Bronchus fibroblast of lung (primary cell): ENCODE measurements around the gene CCNG2. TPM values are rescaled to one million over a fixed set of nuclear protein-coding genes. Genes with fewer than 3 reads are reported as not detected.

ENCODE experiments used
- total RNA-seq: library from RNA; depleted of rRNA; stranded (reverse); fragments of >200 nt; gene quantifications from 2 replicates; pipeline ENCODE4 v1.2.3, GENCODE V29; 2015

Gene CCNG2
- 6.4 and 8.2 TPM in 2 replicates for total RNA-seq

GRCh38 chr4:77156912-77157858 lies at the start of gene CCNG2:
TSS of gene CCNG2 (plus strand) at chr4:77157207. CDS start at chr4:77158533, 1,326 bp downstream.

Other genes with a start within 250 kb of the CCNG2 start
- gene SEPTIN11, start 207.5 kb upstream of the CCNG2 start, total RNA-seq = 150 and 341 TPM in 2 replicates
- gene CCNI, start 81.2 kb upstream of the CCNG2 start, total RNA-seq = 82.7 and 87.3 TPM in 2 replicates